ENCODE data around the gene UGT1A9. TPM values are rescaled to one million over a fixed set of nuclear protein-coding genes. Genes with fewer than 3 reads are reported as not detected.

UGT1A9 gene
- total and polyA plus RNA-seq, 2 of the 4 experiments (the other 2 are of a cell fraction), result not detected

GRCh38 chr2:233816334-233816733 is 144.6 kb downstream of the UGT1A9 start:
- H3K9ac ChIP-seq (ENCODE audit: low read depth, low read length), result no peak overlapping the region
- no peaks in the 10 kb centered on the region for H4K20me1 ChIP-seq (ENCODE audit: insufficient read depth, low read length)
- no peak overlapping the region for H3K56ac ChIP-seq (ENCODE audit: extremely low read depth, insufficient read depth, low read length)
- H3K27me3 ChIP-seq (ENCODE audit: control insufficient read depth, insufficient read depth, low read length), result peaks cover 6% of the 10 kb centered on the region; the same call in 1 of the 2 replicates
- no peak overlapping the region for H2BK5ac ChIP-seq (ENCODE audit: low read depth, low read length, poor library complexity, severe bottlenecking)
- ChIA-PET CTCF (no interaction called here), POLR2A (ENCODE audit: unreplicated experiment) (no interaction called here)
- no peak for ATAC-seq (ENCODE audit: low read depth)
- no peaks in the 10 kb centered on the region for H3K4me1 ChIP-seq (ENCODE audit: control insufficient read depth, insufficient read depth, low read length)
- H3K4ac ChIP-seq (ENCODE audit: low read depth, low read length), result no peak overlapping the region
- H3K4me3 ChIP-seq (ENCODE audit: insufficient read depth, low read depth, low read length), result no peak overlapping the region
- H2BK15ac ChIP-seq (ENCODE audit: low read depth, low read length), result no peak overlapping the region
- H3K4me2 ChIP-seq (ENCODE audit: low read depth, low read length), result no peak overlapping the region
- H3K36me3 ChIP-seq (ENCODE audit: control insufficient read depth, insufficient read depth, low read length), result no peaks in the 10 kb centered on the region
- no peak overlapping the region for H2BK20ac ChIP-seq (ENCODE audit: low read depth, low read length)
- no peak for DNase-seq
- no peak overlapping the region for H2AFZ ChIP-seq (replicated peaks; ENCODE audit: low read length, poor library complexity)
- H3K9me1 ChIP-seq (ENCODE audit: insufficient read depth, low read length), result no peaks in the 10 kb centered on the region
- H3K23ac ChIP-seq (ENCODE audit: low read depth, low read length), result no peak overlapping the region
- no CpG with 5 or more reads among the region's 2 CpGs for WGBS, 2 experiments (ENCODE audit: extremely low coverage in 2 of 2, insufficient read length in 1 of 2)
- H4K8ac ChIP-seq (ENCODE audit: low read depth in 2 of 2, low read length in 2 of 2), result no peak overlapping the region
- H4K5ac ChIP-seq (ENCODE audit: low read depth, low read length), result no peak overlapping the region
- dilution Hi-C loops (cut with HindIII; ENCODE audit: low sequenced_read_pairs, unreplicated experiment), result no loop called here
- TF ChIP-seq FOS (IDR thresholded peaks at IDR 0.05; ENCODE audit: low read depth, low read length), result no peak
- TF ChIP-seq CHD1 (IDR thresholded peaks at IDR 0.05; ENCODE audit: low read depth, low read length), result no peak
- no peak for TF ChIP-seq USF2 (IDR thresholded peaks at IDR 0.05; ENCODE audit: low read depth, low read length)
- no peak for TF ChIP-seq MAZ (IDR thresholded peaks at IDR 0.05; ENCODE audit: borderline replicate concordance, low read depth, low read length)
- TF ChIP-seq RAD21 (IDR thresholded peaks at IDR 0.05; ENCODE audit: low read length), result no peak
- TF ChIP-seq SMC3 (IDR thresholded peaks at IDR 0.05; ENCODE audit: low read depth, low read length), result no peak
- TF ChIP-seq RFX5 (IDR thresholded peaks at IDR 0.05; ENCODE audit: low read depth, low read length), result no peak
- TF ChIP-seq BHLHE40 (IDR thresholded peaks at IDR 0.05; ENCODE audit: low read depth, low read length), result no peak
- no peak for TF ChIP-seq MXI1 (IDR thresholded peaks at IDR 0.05; ENCODE audit: borderline replicate concordance, low read depth, low read length)
- no peak for TF ChIP-seq ELK1 (IDR thresholded peaks at IDR 0.05; ENCODE audit: borderline replicate concordance, low read depth, low read length)
- no peak for TF ChIP-seq POLR2A (IDR thresholded peaks at IDR 0.05; ENCODE audit: low read depth, low read length)
- no peak for TF ChIP-seq MAFK (IDR thresholded peaks at IDR 0.05; ENCODE audit: low read depth, low read length)
- no peak overlapping the region for H3K14ac ChIP-seq (replicated peaks; ENCODE audit: low read depth, low read length)
- no peak overlapping the region for H3K18ac ChIP-seq (ENCODE audit: low read depth, low read length)
- no TSS peak for BruUV-seq (replicated peaks)
- no peak overlapping the region for H4K91ac ChIP-seq (ENCODE audit: insufficient read depth, low read depth, low read length)
- H2AK9ac ChIP-seq (replicated peaks; ENCODE audit: low read depth, low read length, poor library complexity), result no peak overlapping the region
- in situ Hi-C loops (cut with MboI; ENCODE audit: low sequenced_read_pairs), result no loop called here
- H2BK120ac ChIP-seq (ENCODE audit: low read depth, low read length), result no peak overlapping the region
- H3K27ac ChIP-seq (ENCODE audit: insufficient read depth, low read length), result no peak overlapping the region
- no peaks in the 10 kb centered on the region for H3K79me1 ChIP-seq (ENCODE audit: low read depth in 1 of 2, low read length in 2 of 2)
- intact Hi-C loops (cut with micrococcal nuclease), result no loop called here
- no peaks in the 10 kb centered on the region for H3K9me3 ChIP-seq (ENCODE audit: control insufficient read depth, insufficient read depth, low read length)
- no peak overlapping the region for H2AK5ac ChIP-seq (ENCODE audit: low read depth, low read length)
